Keratinocyte (primary cell): ENCODE results near the gene GSG1. TPM values are rescaled to one million over a fixed set of nuclear protein-coding genes. Genes with fewer than 3 reads are reported as not detected.

Experiments
- DNase-seq: peaks from one replicate; pipeline ENCODE4 v3.0.0-alpha.2; 2011; ENCODE audit warnings: low read depth, missing footprints, low spot score
- FAIRE-seq: peaks from 2 replicates; lab custom pipeline; 2011; peaks lifted over from hg19 to GRCh38; lab: Jason Lieb, UNC
- H2AFZ ChIP-seq: 2 replicates; pipeline ENCODE4 v1.6.0; 2012; ENCODE audit warnings: low read length, control low read depth, inconsistent platforms; ENCODE audit not compliant: control insufficient read depth
- H3K27ac ChIP-seq: 2 replicates; pipeline ENCODE4 v1.5.1; 2011; ENCODE audit warnings: low read length; ENCODE audit not compliant: control insufficient read depth, insufficient read depth
- H3K27me3 ChIP-seq: 3 replicates; pipeline ENCODE4 v1.6.0; 2011; ENCODE audit warnings: low read length; ENCODE audit not compliant: control insufficient read depth, insufficient read depth; ENCODE audit errors: extremely low read depth
- H3K36me3 ChIP-seq, 2 experiments: 2 replicates in 1 of 2; 3 replicates in 1 of 2; pipeline ENCODE4 v1.5.1; 2011; ENCODE audit warnings: low read length in 2 of 2, mild to moderate bottlenecking in 1 of 2; ENCODE audit not compliant: control insufficient read depth in 2 of 2, insufficient read depth in 2 of 2; ENCODE audit errors: extremely low read depth in 1 of 2
- H3K4me1 ChIP-seq: 3 replicates; pipeline ENCODE4 v1.5.1; 2011; ENCODE audit warnings: low read length; ENCODE audit not compliant: control insufficient read depth, insufficient read depth; ENCODE audit errors: extremely low read depth
- H3K4me2 ChIP-seq: 3 replicates; pipeline ENCODE4 v1.6.0; 2011; ENCODE audit warnings: low read depth, low read length; ENCODE audit not compliant: control insufficient read depth, insufficient read depth; ENCODE audit errors: extremely low read depth
- H3K4me3 ChIP-seq, 3 experiments: fragments of 200-600 bp in 1 of 3; sonication (generic) in 1 of 3; 2 replicates in 2 of 3; 3 replicates in 1 of 3; pipeline ENCODE4 v1.5.1; 2011 to 2016; ENCODE audit warnings: low read length in 3 of 3, mild to moderate bottlenecking in 3 of 3, control low read depth in 2 of 3, inconsistent platforms in 1 of 3, low read depth in 1 of 3, mixed read lengths in 1 of 3, mixed run types in 1 of 3, moderate library complexity in 1 of 3; ENCODE audit not compliant: control insufficient read depth in 2 of 3, insufficient read depth in 2 of 3; ENCODE audit errors: extremely low read depth in 1 of 3
- H3K79me2 ChIP-seq: 2 replicates; pipeline ENCODE4 v1.6.0; 2012; ENCODE audit warnings: low read length; ENCODE audit not compliant: control insufficient read depth, insufficient read depth
- H3K9ac ChIP-seq: 3 replicates; pipeline ENCODE4 v1.6.0; 2011; ENCODE audit warnings: low read length; ENCODE audit not compliant: control insufficient read depth, insufficient read depth; ENCODE audit errors: extremely low read depth
- H3K9me1 ChIP-seq: 3 replicates; pipeline ENCODE4 v1.6.0; 2011; ENCODE audit warnings: low read length; ENCODE audit not compliant: control insufficient read depth, insufficient read depth; ENCODE audit errors: extremely low read depth
- H3K9me3 ChIP-seq: 2 replicates; pipeline ENCODE4 v1.5.1; 2012; ENCODE audit warnings: low read depth, low read length; ENCODE audit not compliant: control insufficient read depth
- H4K20me1 ChIP-seq: 3 replicates; pipeline ENCODE4 v1.6.0; 2011; ENCODE audit warnings: low read length; ENCODE audit not compliant: control insufficient read depth, insufficient read depth; ENCODE audit errors: extremely low read depth
- CTCF ChIP-seq, 3 experiments: IDR thresholded peaks in 1 of 3; conservative IDR thresholded peaks in 1 of 3; optimal IDR thresholded peaks in 1 of 3; 2 replicates in 2 of 3; 3 replicates in 1 of 3; pipeline versions ENCODE3 to v1.5.1; 2011; ENCODE audit warnings: low read length in 3 of 3, mild to moderate bottlenecking in 3 of 3, moderate library complexity in 2 of 3, control low read depth in 1 of 3, inconsistent platforms in 1 of 3; ENCODE audit not compliant: insufficient read depth in 2 of 3; ENCODE audit errors: extremely low read depth in 1 of 3
- EZH2 ChIP-seq: IDR thresholded peaks from one replicate; pipeline ENCODE4 v1.6.1; 2012; ENCODE audit warnings: inconsistent platforms, mild to moderate bottlenecking, low read length, moderate library complexity
- dilution Hi-C: fragments of 300-500 bp; cut with MboI; formaldehyde crosslinking; loops from one replicate; pipeline ENCODE4 v1.7.0; 2020; ENCODE audit warnings: low sequenced_read_pairs; ENCODE audit not compliant: extremely low pct_ligation_motif_present
- polyA plus RNA-seq, 5 experiments: library from polyadenylated mRNA; depleted of rRNA in 3 of 5; stranded (reverse) in 3 of 5; stranded (forward) in 1 of 5; unstranded in 1 of 5; fragments of >200 nt; gene quantifications; 1 replicate in 1 of 5; 2 replicates in 3 of 5; 3 replicates in 1 of 5; pipeline versions ENCODE4 v1.2.1 to v1.2.3, GENCODE V29; 2011 to 2012; ENCODE audit warnings: missing spikeins in 2 of 5, low read depth in 1 of 5, low replicate concordance in 1 of 5

GSG1 gene
- polyA plus RNA-seq, 1 donor (not counting 4 experiments of a cell fraction or from before 2014, with no cell fraction given), result 0.05 TPM

DNA sequence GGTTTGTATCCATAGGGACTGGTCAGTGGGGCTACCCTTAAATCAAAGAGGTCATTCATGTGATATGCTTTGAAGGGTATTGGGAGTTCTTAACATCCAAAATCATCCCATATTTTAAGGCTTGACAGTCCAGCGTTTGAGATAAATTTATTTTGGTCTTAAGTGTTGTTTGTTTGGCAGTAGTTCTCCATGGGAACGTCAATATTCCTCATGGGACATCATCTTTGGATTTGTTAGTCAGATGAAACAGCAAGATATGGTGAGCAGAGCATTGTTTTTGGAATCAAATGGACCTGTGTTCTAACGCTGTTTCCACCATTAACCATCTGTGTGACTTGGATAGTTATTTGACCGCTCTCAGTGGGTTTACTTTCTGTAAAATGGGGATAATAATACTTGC is 45.9 kb upstream of the GSG1 start:
- Histone ChIP-seq H3K9ac (no peak overlapping the region), H3K4me1 (peaks cover 9% of the 10 kb centered on the region), H3K9me1 (no peaks in the 10 kb centered on the region), H3K27me3 (no peaks in the 10 kb centered on the region), H3K27ac (no peak overlapping the region), H3K36me3 (no peaks in the 10 kb centered on the region), H3K9me3 (no peaks in the 10 kb centered on the region), H3K4me3 (no peak overlapping the region), H3K4me2 (no peak overlapping the region), H2AFZ (no peak overlapping the region), H3K79me2 (no peaks in the 10 kb centered on the region), H4K20me1 (no peaks in the 10 kb centered on the region)
- DNase-seq, result no peak
- dilution Hi-C loops, result no loop called here
- TF ChIP-seq EZH2 (no peak), CTCF (optimal IDR thresholded peaks at IDR 0.05 in 1 of 3, IDR thresholded peaks at IDR 0.05 in 1 of 3, conservative IDR thresholded peaks at IDR 0.05 in 1 of 3; ENCODE audit: extremely low read depth in 1 of 3, insufficient read depth in 2 of 3, low read length in 3 of 3) (no peak)
- peak; percentile 57 for FAIRE-seq

DNA sequence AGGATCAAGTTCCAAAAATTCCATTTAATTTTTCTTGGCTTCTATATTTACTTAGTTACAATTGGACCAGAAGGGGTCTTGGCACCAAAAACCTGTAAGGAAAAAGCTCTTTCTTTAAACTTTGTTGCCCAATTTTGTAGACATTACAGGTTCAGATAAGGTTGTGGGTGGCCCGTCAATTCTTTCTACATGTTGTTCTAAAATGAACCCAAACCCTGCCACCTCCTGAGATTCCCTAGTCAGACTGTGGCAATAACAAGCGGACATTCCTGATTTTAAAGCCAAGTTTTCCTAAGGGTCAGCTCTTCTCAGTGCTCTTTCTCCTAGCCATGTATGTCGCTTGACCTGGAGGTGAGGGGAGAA is 45.0 kb upstream of the GSG1 start:
- no peak for DNase-seq
- no peak overlapping the region for H3K27ac ChIP-seq
- no peaks in the 10 kb centered on the region for H3K9me1 ChIP-seq
- no peak overlapping the region for H3K4me3 ChIP-seq
- no peaks in the 10 kb centered on the region for H3K27me3 ChIP-seq
- no peak overlapping the region for H2AFZ ChIP-seq
- no peak overlapping the region for H3K4me2 ChIP-seq
- FAIRE-seq, result no peak
- dilution Hi-C loops, result no loop called here
- no peaks in the 10 kb centered on the region for H3K9me3 ChIP-seq
- H4K20me1 ChIP-seq, result no peaks in the 10 kb centered on the region
- H3K9ac ChIP-seq, result no peak overlapping the region
- TF ChIP-seq EZH2 (no peak), CTCF (optimal IDR thresholded peaks at IDR 0.05 in 1 of 3, IDR thresholded peaks at IDR 0.05 in 1 of 3, conservative IDR thresholded peaks at IDR 0.05 in 1 of 3; ENCODE audit: extremely low read depth in 1 of 3, insufficient read depth in 2 of 3, low read length in 3 of 3) (no peak)
- peaks cover 4% of the 10 kb centered on the region for H3K4me1 ChIP-seq
- H3K36me3 ChIP-seq, result no peaks in the 10 kb centered on the region
- H3K79me2 ChIP-seq, result no peaks in the 10 kb centered on the region
